HepG2 (cell line): ENCODE data around the gene PEAK3. TPM values are rescaled to one million over a fixed set of nuclear protein-coding genes. Genes with fewer than 3 reads are reported as not detected.

Source experiments
- ATF7-NPFF ChIP-seq: sonication (generic); formaldehyde crosslinking; IDR thresholded peaks from 2 replicates; pipeline ENCODE4 v1.8.1; 2023; ENCODE audit warnings: mild to moderate bottlenecking, low read depth, missing genetic modification reagents, moderate library complexity
- CENPX ChIP-seq: sonication (generic); formaldehyde crosslinking; IDR thresholded peaks from 2 replicates; pipeline ENCODE4 v1.9.0; 2021; ENCODE audit warnings: mild to moderate bottlenecking, missing genetic modification reagents, moderate library complexity
- HIVEP1 ChIP-seq: sonication (generic); formaldehyde crosslinking; IDR thresholded peaks from 2 replicates; pipeline ENCODE4 v1.4.0; 2020; ENCODE audit warnings: mild to moderate bottlenecking, missing genetic modification reagents
- KDM6A ChIP-seq: IDR thresholded peaks from 2 replicates; pipeline ENCODE4 v1.6.1; 2016; ENCODE audit warnings: low read depth
- NFE2L2 ChIP-seq: fragments of 150-350 bp; IDR thresholded peaks from 2 replicates; pipeline ENCODE4 v1.6.1; 2014; ENCODE audit warnings: low read length
- NFYC ChIP-seq: IDR thresholded peaks from 2 replicates; pipeline ENCODE4 v1.6.1; 2016; ENCODE audit warnings: missing genetic modification reagents, missing compliant biosample characterization
- PRPF4 ChIP-seq: fragments of 200-400 bp; formaldehyde crosslinking; IDR thresholded peaks from 2 replicates; pipeline ENCODE4 v1.6.1; 2016; ENCODE audit warnings: low read length, low read depth; ENCODE audit not compliant: poor library complexity, severe bottlenecking
- SMC3 ChIP-seq: IDR thresholded peaks from 2 replicates; pipeline ENCODE4 v1.6.1; 2011; ENCODE audit warnings: low read length, improper control_type of control experiment
- THAP11 ChIP-seq: IDR thresholded peaks from 2 replicates; pipeline ENCODE4 v1.6.1; 2016; ENCODE audit warnings: missing biosample characterization, missing genetic modification reagents
- ZBTB7B ChIP-seq: sonication (generic); formaldehyde crosslinking; IDR thresholded peaks from 2 replicates; pipeline ENCODE4 v1.4.0; 2020; ENCODE audit warnings: missing genetic modification reagents
- ZMAT3 ChIP-seq: sonication (generic); formaldehyde crosslinking; conservative IDR thresholded peaks from 2 replicates; pipeline ENCODE4 v1.7.0; 2021; ENCODE audit warnings: missing genetic modification reagents
- ZNF207 ChIP-seq: fragments of 450-650 bp; IDR thresholded peaks from 2 replicates; pipeline ENCODE4 v1.6.1; 2016; ENCODE audit warnings: antibody characterized with exemption, borderline replicate concordance
- ZNF264 ChIP-seq: sonication (generic); formaldehyde crosslinking; IDR thresholded peaks from 2 replicates; pipeline ENCODE4 v1.4.0; 2020; ENCODE audit warnings: missing genetic modification reagents
- ZNF441 ChIP-seq: sonication (generic); formaldehyde crosslinking; IDR thresholded peaks from 2 replicates; pipeline ENCODE4 v1.7.0; 2021; ENCODE audit warnings: missing genetic modification reagents, borderline replicate concordance
- ZNF747 ChIP-seq: sonication (generic); formaldehyde crosslinking; IDR thresholded peaks from 2 replicates; pipeline ENCODE4 v1.8.1; 2023; ENCODE audit warnings: missing genetic modification reagents, mild to moderate bottlenecking, borderline replicate concordance
- ZNF790 ChIP-seq: sonication (generic); formaldehyde crosslinking; IDR thresholded peaks from 2 replicates; pipeline ENCODE4 v1.8.0; 2022; ENCODE audit warnings: missing genetic modification reagents, mild to moderate bottlenecking, borderline replicate concordance
- polyA plus RNA-seq, 8 experiments: library from polyadenylated mRNA; depleted of rRNA in 3 of 8; stranded (reverse) in 7 of 8; unstranded in 1 of 8; fragments of >200 nt; fragmentation: Illumina TruSeq in 4 of 8; extraction: Trizol in 4 of 8; gene quantifications; 2 replicates each; pipeline versions ENCODE4 v1.2.1 to v1.2.3, GENCODE V29; 2011 to 2016; ENCODE audit warnings: low read depth in 4 of 8, missing spikeins in 1 of 8, mixed read lengths in 1 of 8; ENCODE audit not compliant: insufficient read depth in 1 of 8
- total RNA-seq, 5 experiments: library from RNA; depleted of rRNA; stranded (reverse); fragments of >200 nt; fragmentation: Illumina TruSeq; extraction: Trizol; gene quantifications; 2 replicates each; pipeline ENCODE4 v1.2.3, GENCODE V29; 2016; ENCODE audit warnings: low read depth in 1 of 5
- TF ChIP-seq, protein P1 (sequence below): sonication (generic); formaldehyde crosslinking; IDR thresholded peaks from 2 replicates; pipeline ENCODE4 v1.5.1; 2020; ENCODE audit warnings: mild to moderate bottlenecking, missing genetic modification reagents, borderline replicate concordance
- TF ChIP-seq, protein P2 (sequence below): sonication (generic); formaldehyde crosslinking; IDR thresholded peaks from 2 replicates; pipeline ENCODE4 v1.4.0; 2020; ENCODE audit warnings: missing genetic modification reagents
- TF ChIP-seq, protein P3 (sequence below): sonication (generic); formaldehyde crosslinking; IDR thresholded peaks from 2 replicates; pipeline ENCODE4 v1.9.0; 2021; ENCODE audit warnings: missing genetic modification reagents, borderline replicate concordance
- TF ChIP-seq, protein P4 (sequence below): sonication (generic); formaldehyde crosslinking; IDR thresholded peaks from 2 replicates; pipeline ENCODE4 v1.4.0; 2020; ENCODE audit warnings: mild to moderate bottlenecking, missing genetic modification reagents

PEAK3 gene
- total and polyA plus RNA-seq, 2 of the 13 experiments (the other 11 are each of a cell fraction or from before 2014, with no cell fraction given) = not detected

DNA sequence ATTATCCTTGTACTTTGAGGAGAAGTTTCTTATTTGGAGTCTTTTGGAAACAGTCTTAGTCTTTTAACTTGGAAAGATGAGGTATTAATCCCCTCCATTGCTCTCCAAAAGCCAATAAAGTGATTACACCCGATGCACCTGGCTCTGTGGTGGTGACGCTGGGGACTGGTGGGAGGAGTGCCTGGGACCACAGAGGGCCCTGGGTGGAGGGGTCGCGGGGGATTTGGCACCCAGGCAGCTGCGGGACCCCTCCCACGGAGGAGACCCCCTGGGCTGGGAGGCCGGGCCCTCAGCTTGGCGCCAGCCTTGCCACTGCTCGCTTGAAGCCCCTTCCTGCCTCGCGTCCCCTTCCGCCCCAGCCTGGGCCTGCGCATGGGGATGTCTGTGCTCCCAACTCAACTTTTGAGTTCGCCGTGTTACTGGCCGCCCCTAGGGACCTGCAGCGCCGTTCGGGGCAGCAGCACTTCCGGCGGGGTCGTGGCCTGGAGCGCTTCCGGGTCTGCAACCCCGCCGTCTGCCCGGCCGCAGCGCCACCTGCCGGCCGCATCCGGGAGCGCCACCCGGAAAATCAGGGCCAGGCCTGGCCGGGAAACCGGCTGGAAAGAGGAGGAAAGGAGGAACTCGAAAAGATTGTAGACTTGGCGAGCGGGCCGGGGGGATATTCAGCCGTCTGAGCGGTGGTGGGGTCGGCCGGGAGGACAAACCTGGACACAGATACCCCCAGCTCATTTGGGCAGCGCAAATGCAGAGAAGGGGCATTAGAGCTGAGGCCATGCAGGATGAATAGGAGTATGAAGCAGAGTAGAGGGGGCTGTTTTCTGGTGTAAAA lies 8.4 kb downstream of the PEAK3 start (continued):
- TF ChIP-seq ZNF747 (CRISPR knock-in tag) = peak; percentile 56; the same call in 1 of the 2 replicates
- TF ChIP-seq ZNF790 = peak; percentile 24; the same call in 1 of the 2 replicates
- peak; percentile 41; the same call in 1 of the 2 replicates for TF ChIP-seq SMC3
- TF ChIP-seq NFE2L2 = no peak
- no peak for TF ChIP-seq ZNF207
- no peak for TF ChIP-seq CENPX (CRISPR knock-in tag)
- 0 out of 2 replicates have a peak, but pooled peaks have one; percentile 59 for TF ChIP-seq ATF7-NPFF (CRISPR knock-in tag)
- TF ChIP-seq PRPF4 = no peak
- no peak for TF ChIP-seq ZMAT3 (CRISPR knock-in tag)
- TF ChIP-seq HIVEP1 = peak; percentile 82
- TF ChIP-seq KDM6A = no peak
- TF ChIP-seq, protein P1, sequence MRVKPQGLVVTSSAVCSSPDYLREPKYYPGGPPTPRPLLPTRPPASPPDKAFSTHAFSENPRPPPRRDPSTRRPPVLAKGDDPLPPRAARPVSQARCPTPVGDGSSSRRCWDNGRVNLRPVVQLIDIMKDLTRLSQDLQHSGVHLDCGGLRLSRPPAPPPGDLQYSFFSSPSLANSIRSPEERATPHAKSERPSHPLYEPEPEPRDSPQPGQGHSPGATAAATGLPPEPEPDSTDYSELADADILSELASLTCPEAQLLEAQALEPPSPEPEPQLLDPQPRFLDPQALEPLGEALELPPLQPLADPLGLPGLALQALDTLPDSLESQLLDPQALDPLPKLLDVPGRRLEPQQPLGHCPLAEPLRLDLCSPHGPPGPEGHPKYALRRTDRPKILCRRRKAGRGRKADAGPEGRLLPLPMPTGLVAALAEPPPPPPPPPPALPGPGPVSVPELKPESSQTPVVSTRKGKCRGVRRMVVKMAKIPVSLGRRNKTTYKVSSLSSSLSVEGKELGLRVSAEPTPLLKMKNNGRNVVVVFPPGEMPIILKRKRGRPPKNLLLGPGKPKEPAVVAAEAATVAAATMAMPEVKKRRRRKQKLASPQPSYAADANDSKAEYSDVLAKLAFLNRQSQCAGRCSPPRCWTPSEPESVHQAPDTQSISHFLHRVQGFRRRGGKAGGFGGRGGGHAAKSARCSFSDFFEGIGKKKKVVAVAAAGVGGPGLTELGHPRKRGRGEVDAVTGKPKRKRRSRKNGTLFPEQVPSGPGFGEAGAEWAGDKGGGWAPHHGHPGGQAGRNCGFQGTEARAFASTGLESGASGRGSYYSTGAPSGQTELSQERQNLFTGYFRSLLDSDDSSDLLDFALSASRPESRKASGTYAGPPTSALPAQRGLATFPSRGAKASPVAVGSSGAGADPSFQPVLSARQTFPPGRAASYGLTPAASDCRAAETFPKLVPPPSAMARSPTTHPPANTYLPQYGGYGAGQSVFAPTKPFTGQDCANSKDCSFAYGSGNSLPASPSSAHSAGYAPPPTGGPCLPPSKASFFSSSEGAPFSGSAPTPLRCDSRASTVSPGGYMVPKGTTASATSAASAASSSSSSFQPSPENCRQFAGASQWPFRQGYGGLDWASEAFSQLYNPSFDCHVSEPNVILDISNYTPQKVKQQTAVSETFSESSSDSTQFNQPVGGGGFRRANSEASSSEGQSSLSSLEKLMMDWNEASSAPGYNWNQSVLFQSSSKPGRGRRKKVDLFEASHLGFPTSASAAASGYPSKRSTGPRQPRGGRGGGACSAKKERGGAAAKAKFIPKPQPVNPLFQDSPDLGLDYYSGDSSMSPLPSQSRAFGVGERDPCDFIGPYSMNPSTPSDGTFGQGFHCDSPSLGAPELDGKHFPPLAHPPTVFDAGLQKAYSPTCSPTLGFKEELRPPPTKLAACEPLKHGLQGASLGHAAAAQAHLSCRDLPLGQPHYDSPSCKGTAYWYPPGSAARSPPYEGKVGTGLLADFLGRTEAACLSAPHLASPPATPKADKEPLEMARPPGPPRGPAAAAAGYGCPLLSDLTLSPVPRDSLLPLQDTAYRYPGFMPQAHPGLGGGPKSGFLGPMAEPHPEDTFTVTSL (CRISPR knock-in tag) = no peak; the same call in 1 of the 2 replicates
- TF ChIP-seq ZNF441 (CRISPR knock-in tag) = no peak
- TF ChIP-seq, protein P2, sequence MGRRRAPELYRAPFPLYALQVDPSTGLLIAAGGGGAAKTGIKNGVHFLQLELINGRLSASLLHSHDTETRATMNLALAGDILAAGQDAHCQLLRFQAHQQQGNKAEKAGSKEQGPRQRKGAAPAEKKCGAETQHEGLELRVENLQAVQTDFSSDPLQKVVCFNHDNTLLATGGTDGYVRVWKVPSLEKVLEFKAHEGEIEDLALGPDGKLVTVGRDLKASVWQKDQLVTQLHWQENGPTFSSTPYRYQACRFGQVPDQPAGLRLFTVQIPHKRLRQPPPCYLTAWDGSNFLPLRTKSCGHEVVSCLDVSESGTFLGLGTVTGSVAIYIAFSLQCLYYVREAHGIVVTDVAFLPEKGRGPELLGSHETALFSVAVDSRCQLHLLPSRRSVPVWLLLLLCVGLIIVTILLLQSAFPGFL (CRISPR knock-in tag) = no peak
- TF ChIP-seq, protein P3, sequence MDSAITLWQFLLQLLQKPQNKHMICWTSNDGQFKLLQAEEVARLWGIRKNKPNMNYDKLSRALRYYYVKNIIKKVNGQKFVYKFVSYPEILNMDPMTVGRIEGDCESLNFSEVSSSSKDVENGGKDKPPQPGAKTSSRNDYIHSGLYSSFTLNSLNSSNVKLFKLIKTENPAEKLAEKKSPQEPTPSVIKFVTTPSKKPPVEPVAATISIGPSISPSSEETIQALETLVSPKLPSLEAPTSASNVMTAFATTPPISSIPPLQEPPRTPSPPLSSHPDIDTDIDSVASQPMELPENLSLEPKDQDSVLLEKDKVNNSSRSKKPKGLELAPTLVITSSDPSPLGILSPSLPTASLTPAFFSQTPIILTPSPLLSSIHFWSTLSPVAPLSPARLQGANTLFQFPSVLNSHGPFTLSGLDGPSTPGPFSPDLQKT = no peak
- TF ChIP-seq ZNF264 (CRISPR knock-in tag) = 0 out of 2 replicates have a peak, but pooled peaks have one; percentile 63
- TF ChIP-seq, protein P4, sequence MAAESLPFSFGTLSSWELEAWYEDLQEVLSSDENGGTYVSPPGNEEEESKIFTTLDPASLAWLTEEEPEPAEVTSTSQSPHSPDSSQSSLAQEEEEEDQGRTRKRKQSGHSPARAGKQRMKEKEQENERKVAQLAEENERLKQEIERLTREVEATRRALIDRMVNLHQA (CRISPR knock-in tag) = no peak
- TF ChIP-seq THAP11 (CRISPR knock-in tag) = peak; percentile 85
- peak; percentile 85 for TF ChIP-seq ZBTB7B (CRISPR knock-in tag)
- no peak for TF ChIP-seq NFYC (CRISPR knock-in tag)
